ENCODE data around the gene GET4.

GRCh38 chr7:921071-921461 is 44.7 kb downstream of the GET4 start:
- TF ChIP-seq, protein P1, sequence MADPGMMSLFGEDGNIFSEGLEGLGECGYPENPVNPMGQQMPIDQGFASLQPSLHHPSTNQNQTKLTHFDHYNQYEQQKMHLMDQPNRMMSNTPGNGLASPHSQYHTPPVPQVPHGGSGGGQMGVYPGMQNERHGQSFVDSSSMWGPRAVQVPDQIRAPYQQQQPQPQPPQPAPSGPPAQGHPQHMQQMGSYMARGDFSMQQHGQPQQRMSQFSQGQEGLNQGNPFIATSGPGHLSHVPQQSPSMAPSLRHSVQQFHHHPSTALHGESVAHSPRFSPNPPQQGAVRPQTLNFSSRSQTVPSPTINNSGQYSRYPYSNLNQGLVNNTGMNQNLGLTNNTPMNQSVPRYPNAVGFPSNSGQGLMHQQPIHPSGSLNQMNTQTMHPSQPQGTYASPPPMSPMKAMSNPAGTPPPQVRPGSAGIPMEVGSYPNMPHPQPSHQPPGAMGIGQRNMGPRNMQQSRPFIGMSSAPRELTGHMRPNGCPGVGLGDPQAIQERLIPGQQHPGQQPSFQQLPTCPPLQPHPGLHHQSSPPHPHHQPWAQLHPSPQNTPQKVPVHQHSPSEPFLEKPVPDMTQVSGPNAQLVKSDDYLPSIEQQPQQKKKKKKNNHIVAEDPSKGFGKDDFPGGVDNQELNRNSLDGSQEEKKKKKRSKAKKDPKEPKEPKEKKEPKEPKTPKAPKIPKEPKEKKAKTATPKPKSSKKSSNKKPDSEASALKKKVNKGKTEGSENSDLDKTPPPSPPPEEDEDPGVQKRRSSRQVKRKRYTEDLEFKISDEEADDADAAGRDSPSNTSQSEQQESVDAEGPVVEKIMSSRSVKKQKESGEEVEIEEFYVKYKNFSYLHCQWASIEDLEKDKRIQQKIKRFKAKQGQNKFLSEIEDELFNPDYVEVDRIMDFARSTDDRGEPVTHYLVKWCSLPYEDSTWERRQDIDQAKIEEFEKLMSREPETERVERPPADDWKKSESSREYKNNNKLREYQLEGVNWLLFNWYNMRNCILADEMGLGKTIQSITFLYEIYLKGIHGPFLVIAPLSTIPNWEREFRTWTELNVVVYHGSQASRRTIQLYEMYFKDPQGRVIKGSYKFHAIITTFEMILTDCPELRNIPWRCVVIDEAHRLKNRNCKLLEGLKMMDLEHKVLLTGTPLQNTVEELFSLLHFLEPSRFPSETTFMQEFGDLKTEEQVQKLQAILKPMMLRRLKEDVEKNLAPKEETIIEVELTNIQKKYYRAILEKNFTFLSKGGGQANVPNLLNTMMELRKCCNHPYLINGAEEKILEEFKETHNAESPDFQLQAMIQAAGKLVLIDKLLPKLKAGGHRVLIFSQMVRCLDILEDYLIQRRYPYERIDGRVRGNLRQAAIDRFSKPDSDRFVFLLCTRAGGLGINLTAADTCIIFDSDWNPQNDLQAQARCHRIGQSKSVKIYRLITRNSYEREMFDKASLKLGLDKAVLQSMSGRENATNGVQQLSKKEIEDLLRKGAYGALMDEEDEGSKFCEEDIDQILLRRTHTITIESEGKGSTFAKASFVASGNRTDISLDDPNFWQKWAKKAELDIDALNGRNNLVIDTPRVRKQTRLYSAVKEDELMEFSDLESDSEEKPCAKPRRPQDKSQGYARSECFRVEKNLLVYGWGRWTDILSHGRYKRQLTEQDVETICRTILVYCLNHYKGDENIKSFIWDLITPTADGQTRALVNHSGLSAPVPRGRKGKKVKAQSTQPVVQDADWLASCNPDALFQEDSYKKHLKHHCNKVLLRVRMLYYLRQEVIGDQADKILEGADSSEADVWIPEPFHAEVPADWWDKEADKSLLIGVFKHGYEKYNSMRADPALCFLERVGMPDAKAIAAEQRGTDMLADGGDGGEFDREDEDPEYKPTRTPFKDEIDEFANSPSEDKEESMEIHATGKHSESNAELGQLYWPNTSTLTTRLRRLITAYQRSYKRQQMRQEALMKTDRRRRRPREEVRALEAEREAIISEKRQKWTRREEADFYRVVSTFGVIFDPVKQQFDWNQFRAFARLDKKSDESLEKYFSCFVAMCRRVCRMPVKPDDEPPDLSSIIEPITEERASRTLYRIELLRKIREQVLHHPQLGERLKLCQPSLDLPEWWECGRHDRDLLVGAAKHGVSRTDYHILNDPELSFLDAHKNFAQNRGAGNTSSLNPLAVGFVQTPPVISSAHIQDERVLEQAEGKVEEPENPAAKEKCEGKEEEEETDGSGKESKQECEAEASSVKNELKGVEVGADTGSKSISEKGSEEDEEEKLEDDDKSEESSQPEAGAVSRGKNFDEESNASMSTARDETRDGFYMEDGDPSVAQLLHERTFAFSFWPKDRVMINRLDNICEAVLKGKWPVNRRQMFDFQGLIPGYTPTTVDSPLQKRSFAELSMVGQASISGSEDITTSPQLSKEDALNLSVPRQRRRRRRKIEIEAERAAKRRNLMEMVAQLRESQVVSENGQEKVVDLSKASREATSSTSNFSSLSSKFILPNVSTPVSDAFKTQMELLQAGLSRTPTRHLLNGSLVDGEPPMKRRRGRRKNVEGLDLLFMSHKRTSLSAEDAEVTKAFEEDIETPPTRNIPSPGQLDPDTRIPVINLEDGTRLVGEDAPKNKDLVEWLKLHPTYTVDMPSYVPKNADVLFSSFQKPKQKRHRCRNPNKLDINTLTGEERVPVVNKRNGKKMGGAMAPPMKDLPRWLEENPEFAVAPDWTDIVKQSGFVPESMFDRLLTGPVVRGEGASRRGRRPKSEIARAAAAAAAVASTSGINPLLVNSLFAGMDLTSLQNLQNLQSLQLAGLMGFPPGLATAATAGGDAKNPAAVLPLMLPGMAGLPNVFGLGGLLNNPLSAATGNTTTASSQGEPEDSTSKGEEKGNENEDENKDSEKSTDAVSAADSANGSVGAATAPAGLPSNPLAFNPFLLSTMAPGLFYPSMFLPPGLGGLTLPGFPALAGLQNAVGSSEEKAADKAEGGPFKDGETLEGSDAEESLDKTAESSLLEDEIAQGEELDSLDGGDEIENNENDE (IDR thresholded peaks at IDR 0.05; ENCODE audit: insufficient replicate concordance, low read length): no peak
- TF ChIP-seq, protein P2, sequence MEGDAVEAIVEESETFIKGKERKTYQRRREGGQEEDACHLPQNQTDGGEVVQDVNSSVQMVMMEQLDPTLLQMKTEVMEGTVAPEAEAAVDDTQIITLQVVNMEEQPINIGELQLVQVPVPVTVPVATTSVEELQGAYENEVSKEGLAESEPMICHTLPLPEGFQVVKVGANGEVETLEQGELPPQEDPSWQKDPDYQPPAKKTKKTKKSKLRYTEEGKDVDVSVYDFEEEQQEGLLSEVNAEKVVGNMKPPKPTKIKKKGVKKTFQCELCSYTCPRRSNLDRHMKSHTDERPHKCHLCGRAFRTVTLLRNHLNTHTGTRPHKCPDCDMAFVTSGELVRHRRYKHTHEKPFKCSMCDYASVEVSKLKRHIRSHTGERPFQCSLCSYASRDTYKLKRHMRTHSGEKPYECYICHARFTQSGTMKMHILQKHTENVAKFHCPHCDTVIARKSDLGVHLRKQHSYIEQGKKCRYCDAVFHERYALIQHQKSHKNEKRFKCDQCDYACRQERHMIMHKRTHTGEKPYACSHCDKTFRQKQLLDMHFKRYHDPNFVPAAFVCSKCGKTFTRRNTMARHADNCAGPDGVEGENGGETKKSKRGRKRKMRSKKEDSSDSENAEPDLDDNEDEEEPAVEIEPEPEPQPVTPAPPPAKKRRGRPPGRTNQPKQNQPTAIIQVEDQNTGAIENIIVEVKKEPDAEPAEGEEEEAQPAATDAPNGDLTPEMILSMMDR (IDR thresholded peaks at IDR 0.05; ENCODE audit: control extremely low read depth in 1 of 3, insufficient read depth in 1 of 3, low read depth in 1 of 3, low read length in 3 of 3): no peak
- TF ChIP-seq JUN (IDR thresholded peaks at IDR 0.05; ENCODE audit: low read depth, low read length): no peak
- no peak for TF ChIP-seq SIRT6 (IDR thresholded peaks at IDR 0.05; ENCODE audit: low read length)
- TF ChIP-seq POLR2AphosphoS5 (IDR thresholded peaks at IDR 0.05; ENCODE audit: low read depth, low read length): no peak
- no peak for TF ChIP-seq EZH2 (IDR thresholded peaks at IDR 0.05; ENCODE audit: low read depth, low read length, severe bottlenecking)
- TF ChIP-seq CHD2 (IDR thresholded peaks at IDR 0.05; ENCODE audit: low read length): no peak
- no peak for TF ChIP-seq EP300 (IDR thresholded peaks at IDR 0.05; ENCODE audit: borderline replicate concordance in 1 of 2, low read depth in 2 of 2, low read length in 2 of 2)

All from H1 (cell line).